OCI-LY7 (cell line): ENCODE measurements around the gene C1QTNF2.

ENCODE experiments used
- CTCF ChIP-seq: fragments of 200-600 bp; sonication (generic); conservative IDR thresholded peaks from 2 replicates; pipeline ENCODE4 v1.5.1; 2014; ENCODE audit warnings: mild to moderate bottlenecking, antibody characterized with exemption, low read length, moderate library complexity, mixed read lengths
- EZH2phosphoT487 ChIP-seq: fragments of 200-600 bp; sonication (generic); IDR thresholded peaks from 2 replicates; pipeline ENCODE4 v1.6.1; 2018; ENCODE audit warnings: low read depth, borderline replicate concordance, mild to moderate bottlenecking, mixed run types, antibody characterized with exemption, low read length, moderate library complexity, mixed read lengths

- TF ChIP-seq CTCF (no peak), EZH2phosphoT487 (no peak)
These were observed 43.4 kb downstream of the C1QTNF2 start for GRCh38 chr5:160326981-160327380.
